ENCODE data around the gene IPCEF1.

DNA sequence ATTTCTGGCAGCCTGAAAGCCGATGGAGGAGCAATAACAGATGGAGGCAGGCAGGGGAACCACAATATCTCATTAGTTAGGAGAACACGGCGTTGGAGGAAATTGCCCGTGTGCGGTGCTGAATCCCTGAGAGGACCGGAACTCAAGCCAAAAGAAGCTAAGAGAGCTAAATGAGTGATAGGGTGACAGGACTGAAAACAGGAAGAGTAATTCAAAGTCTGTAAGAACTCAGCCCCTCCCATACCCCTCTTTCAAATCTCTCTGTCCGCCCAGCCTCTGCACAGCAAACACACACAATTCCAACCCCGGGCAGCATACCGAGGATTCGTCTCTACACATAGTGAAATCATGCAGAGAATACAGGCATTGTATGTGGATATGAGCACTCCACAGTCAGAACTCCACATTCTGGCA is 2.6 kb upstream of the IPCEF1 start:
- TF ChIP-seq POLR2A (IDR thresholded peaks at IDR 0.05; ENCODE audit: low read depth, low read length): no peak
- no peak for TF ChIP-seq TAF1 (IDR thresholded peaks at IDR 0.05; ENCODE audit: borderline replicate concordance, low read depth, low read length)
